Measurements from ENCODE around the gene ARFGAP2.

- TF ChIP-seq, protein P1, sequence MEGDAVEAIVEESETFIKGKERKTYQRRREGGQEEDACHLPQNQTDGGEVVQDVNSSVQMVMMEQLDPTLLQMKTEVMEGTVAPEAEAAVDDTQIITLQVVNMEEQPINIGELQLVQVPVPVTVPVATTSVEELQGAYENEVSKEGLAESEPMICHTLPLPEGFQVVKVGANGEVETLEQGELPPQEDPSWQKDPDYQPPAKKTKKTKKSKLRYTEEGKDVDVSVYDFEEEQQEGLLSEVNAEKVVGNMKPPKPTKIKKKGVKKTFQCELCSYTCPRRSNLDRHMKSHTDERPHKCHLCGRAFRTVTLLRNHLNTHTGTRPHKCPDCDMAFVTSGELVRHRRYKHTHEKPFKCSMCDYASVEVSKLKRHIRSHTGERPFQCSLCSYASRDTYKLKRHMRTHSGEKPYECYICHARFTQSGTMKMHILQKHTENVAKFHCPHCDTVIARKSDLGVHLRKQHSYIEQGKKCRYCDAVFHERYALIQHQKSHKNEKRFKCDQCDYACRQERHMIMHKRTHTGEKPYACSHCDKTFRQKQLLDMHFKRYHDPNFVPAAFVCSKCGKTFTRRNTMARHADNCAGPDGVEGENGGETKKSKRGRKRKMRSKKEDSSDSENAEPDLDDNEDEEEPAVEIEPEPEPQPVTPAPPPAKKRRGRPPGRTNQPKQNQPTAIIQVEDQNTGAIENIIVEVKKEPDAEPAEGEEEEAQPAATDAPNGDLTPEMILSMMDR (IDR thresholded peaks at IDR 0.05): peak; percentile 99
- TF ChIP-seq EZH2phosphoT487 (IDR thresholded peaks at IDR 0.05) (no peak), EZH2 (IDR thresholded peaks at IDR 0.05) (no peak)
Observed at GRCh38 chr11:47152953-47153950, 23.4 kb downstream of the ARFGAP2 start.

All from neural progenitor cell (in vitro differentiated cells).